ES-I3 (cell line): ENCODE results near the gene ACP6.
"Not testable (repeated sequence)": the region's sequence is repeated elsewhere in the genome, so short reads cannot be mapped to it uniquely, and the experiment has no call there.

ENCODE experiments used
- H3K36me3 ChIP-seq: 2 replicates; pipeline ENCODE4 v1.6.1; 2013; ENCODE audit warnings: mild to moderate bottlenecking, low read length, control low read depth, moderate library complexity; ENCODE audit not compliant: insufficient read depth
- H3K4me1 ChIP-seq: 2 replicates; pipeline ENCODE4 v1.6.1; 2013; ENCODE audit warnings: mild to moderate bottlenecking, control low read depth, low read length; ENCODE audit not compliant: insufficient read depth
- H3K9ac ChIP-seq: 2 replicates; pipeline ENCODE4 v1.6.1; 2013; ENCODE audit warnings: low read depth, mild to moderate bottlenecking, low read length, moderate library complexity
- H3K9me3 ChIP-seq: 2 replicates; pipeline ENCODE4 v1.6.1; 2013; ENCODE audit warnings: mild to moderate bottlenecking, low read length, moderate library complexity; ENCODE audit not compliant: control insufficient read depth, insufficient read depth

Gene ACP6

DNA sequence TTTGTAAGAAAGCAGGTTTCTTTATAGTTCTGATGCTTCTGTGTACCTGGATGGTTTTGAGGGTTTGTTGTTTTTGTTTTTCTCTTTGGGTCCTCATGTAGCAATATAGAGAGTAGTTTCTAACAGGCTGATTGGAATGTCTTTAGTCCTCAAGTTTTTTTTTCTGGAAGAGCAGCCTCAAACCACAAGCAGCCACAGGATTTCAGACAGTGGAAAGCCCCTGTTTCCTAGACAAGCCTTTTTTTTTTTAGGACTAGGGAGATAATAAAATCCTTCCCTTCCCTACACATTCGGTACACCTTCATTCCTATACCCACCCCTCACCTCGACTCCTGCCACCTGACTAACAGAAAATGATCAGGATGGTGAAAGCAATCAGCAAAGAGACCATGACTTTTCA is 47.6 kb downstream of the ACP6 start:
- Histone ChIP-seq H3K36me3 (peaks cover 30% of the 10 kb centered on the region), H3K9me3 (no peaks in the 10 kb centered on the region), H3K4me1 (no peaks in the 10 kb centered on the region), H3K9ac (no peak overlapping the region)

DNA sequence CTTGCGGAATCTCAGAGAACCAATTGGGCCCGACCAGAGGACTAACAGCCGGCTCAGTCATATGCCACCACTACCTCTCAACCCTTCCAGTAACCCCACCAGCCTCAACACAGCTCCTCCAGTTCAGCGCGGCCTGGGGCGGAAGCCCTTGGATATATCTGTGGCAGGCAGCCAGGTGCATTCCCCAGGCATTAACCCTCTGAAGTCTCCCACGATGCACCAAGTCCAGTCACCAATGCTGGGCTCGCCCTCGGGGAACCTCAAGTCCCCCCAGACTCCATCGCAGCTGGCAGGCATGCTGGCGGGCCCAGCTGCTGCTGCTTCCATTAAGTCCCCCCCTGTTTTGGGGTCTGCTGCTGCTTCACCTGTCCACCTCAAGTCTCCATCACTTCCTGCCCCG is 49.8 kb downstream of the ACP6 start:
- H3K9ac ChIP-seq = no peak overlapping the region
- H3K4me1 ChIP-seq = no peaks in the 10 kb centered on the region
- no peaks in the 10 kb centered on the region for H3K9me3 ChIP-seq
- peaks cover 37% of the 10 kb centered on the region for H3K36me3 ChIP-seq

DNA sequence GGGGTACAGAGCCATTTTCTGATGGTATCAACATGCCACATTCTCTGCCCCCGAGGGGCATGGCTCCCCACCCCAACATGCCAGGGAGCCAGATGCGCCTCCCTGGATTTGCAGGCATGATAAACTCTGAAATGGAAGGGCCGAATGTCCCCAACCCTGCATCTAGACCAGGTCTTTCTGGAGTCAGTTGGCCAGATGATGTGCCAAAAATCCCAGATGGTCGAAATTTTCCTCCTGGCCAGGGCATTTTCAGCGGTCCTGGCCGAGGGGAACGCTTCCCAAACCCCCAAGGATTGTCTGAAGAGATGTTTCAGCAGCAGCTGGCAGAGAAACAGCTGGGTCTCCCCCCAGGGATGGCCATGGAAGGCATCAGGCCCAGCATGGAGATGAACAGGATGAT is 50.6 kb downstream of the ACP6 start:
- no peaks in the 10 kb centered on the region for H3K9me3 ChIP-seq
- H3K9ac ChIP-seq = no peak overlapping the region
- H3K4me1 ChIP-seq = no peaks in the 10 kb centered on the region
- H3K36me3 ChIP-seq = peaks cover 37% of the 10 kb centered on the region

DNA sequence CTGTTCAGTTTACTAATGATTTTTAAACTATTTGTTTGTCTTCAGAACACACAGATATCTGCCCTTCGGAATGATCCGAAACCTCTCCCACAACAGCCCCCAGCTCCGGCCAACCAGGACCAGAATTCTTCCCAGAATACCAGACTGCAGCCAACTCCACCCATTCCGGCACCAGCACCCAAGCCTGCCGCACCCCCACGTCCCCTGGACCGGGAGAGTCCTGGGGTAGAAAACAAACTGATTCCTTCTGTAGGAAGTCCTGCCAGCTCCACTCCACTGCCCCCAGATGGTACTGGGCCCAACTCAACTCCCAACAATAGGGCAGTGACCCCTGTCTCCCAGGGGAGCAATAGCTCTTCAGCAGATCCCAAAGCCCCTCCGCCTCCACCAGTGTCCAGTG is 51.6 kb downstream of the ACP6 start:
- no peak overlapping the region for H3K9ac ChIP-seq
- peaks cover 37% of the 10 kb centered on the region for H3K36me3 ChIP-seq
- no peaks in the 10 kb centered on the region for H3K9me3 ChIP-seq
- no peaks in the 10 kb centered on the region for H3K4me1 ChIP-seq

DNA sequence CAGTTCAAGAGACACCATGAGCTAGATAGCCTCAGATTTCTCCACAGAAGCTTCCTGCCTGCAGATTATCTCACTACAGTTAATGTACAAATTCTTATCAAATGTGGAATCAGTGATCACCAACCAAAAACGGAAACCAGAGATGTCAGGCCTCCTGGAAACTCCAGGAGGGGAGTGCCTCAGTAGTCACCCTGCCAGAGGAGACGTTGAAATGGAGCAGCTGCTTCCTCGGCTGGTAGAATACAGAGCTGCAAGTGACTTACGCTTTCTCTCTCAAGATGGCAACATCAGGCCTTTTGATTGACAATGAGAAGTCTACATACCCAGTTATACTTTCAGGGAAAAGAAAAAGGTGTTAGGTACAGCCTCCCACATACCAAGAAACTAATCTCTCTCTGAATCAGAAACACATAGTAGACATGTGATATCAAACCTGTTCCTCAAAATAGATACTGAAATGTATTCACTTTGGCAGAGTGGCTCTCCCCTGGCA is 52.2 kb downstream of the ACP6 start:
- H3K36me3 ChIP-seq = peaks cover 38% of the 10 kb centered on the region
- H3K9ac ChIP-seq = no peak overlapping the region
- no peaks in the 10 kb centered on the region for H3K4me1 ChIP-seq
- no peaks in the 10 kb centered on the region for H3K9me3 ChIP-seq

DNA sequence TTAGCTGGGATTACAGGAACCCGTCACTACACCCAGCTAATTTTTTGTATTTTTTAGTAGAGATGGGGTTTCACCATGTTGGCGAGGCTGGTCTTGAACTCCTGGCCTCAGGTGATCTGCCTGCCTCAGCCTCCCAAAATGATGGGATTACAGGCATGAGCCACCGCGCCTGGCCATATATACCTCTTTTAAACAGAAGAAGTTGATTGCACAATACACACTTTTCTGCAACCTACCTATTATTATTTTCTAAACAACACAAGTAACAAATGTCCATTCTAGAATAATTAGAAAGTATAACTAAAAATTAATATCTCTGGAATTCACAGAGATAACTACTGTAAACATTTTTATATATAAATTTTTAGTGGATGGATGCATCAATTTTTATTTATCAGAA is 55.4 kb downstream of the ACP6 start:
- H3K36me3 ChIP-seq = peaks cover 23% of the 10 kb centered on the region
- H3K4me1 ChIP-seq = peaks cover 12% of the 10 kb centered on the region
- not testable (repeated sequence) for H3K9ac ChIP-seq, H3K9me3 ChIP-seq

DNA sequence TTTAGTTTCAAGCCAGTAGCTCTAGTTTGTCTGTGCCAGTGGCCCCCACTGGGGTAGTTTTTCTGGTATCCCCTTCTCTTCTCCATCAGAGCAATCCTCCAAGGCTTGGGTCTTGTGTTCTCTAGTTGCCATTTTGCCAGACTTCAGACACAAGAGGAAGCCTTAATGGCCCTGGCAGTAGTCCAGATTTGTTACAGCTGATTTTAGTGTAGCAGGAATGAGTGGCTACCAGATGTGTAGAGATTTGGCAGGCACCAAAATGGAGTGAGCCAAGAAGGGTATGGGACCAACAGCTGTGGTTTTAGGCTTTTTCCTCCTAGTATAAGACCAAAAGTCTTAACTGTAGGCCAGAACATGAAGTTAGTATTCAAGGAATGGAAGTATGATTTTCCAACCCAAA is 56.8 kb downstream of the ACP6 start:
- Histone ChIP-seq H3K4me1 (peaks cover 12% of the 10 kb centered on the region), H3K9me3 (no peaks in the 10 kb centered on the region), H3K9ac (no peak overlapping the region), H3K36me3 (peaks cover 13% of the 10 kb centered on the region)

DNA sequence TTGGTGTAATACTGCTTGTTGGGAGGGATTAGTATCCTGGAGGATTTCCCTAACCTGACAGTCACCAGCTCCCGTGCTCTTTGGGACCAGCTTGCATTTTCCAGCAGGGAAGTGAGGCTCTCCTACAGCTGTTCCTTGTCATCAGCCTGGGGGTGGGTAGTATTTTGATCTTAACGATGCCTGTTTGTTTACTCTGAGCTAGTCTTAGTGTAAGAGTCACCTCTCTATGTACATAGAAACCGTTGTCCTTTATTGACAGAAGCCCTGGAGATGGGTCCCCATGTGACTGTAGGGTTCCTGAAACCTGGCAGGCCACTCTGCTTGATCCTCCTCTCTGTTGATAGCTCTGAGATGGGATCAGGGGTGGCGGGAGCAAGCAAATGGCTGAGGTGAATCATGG is 58.0 kb downstream of the ACP6 start:
- Histone ChIP-seq H3K9ac (no peak overlapping the region), H3K36me3 (peaks cover 13% of the 10 kb centered on the region), H3K4me1 (peaks cover 12% of the 10 kb centered on the region), H3K9me3 (no peaks in the 10 kb centered on the region)

DNA sequence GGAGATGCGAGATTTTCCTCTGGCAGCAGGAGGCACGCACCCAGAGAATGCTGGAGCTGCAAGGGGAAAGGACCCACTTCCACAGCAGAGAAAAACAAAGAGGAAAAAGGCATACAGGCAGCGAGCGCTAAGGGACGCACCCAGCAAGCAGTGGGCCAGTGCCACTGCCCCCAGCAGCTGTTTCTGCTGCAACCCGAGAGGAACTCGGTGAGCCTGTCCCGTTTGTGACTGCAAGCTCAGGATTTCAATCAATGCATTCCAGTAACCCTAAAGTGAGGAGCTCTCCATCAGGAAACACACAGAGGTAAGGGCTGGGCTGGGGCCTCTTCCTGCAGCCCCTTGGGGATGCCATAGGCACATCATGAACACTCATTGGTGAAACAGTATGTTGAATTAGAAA is 58.7 kb downstream of the ACP6 start:
- Histone ChIP-seq H3K4me1 (peaks cover 12% of the 10 kb centered on the region), H3K9me3 (no peaks in the 10 kb centered on the region), H3K36me3 (peaks cover 11% of the 10 kb centered on the region), H3K9ac (no peak overlapping the region)

DNA sequence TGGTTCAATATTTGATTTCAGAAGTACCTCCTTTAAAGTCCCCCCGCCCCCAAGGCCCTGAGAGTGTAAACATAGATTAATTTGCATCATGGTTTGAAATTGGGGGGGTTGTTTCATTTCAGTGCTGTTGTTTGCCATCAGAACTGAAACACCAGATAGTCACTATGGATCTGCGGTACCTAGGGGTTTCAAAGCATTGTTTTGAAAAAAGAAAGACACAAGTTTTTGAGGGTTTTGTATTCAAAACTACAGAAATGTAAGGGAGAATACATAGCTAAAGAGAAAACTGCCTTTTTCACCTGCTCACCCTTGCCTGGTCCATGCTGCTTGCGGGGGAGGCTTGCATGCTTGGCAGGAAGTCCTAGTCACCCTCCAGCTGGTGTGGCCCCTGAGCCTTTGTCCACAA is 59.3 kb downstream of the ACP6 start:
- peaks cover 12% of the 10 kb centered on the region for H3K4me1 ChIP-seq
- H3K36me3 ChIP-seq = peaks cover 11% of the 10 kb centered on the region
- H3K9me3 ChIP-seq = no peaks in the 10 kb centered on the region
- H3K9ac ChIP-seq = no peak overlapping the region

DNA sequence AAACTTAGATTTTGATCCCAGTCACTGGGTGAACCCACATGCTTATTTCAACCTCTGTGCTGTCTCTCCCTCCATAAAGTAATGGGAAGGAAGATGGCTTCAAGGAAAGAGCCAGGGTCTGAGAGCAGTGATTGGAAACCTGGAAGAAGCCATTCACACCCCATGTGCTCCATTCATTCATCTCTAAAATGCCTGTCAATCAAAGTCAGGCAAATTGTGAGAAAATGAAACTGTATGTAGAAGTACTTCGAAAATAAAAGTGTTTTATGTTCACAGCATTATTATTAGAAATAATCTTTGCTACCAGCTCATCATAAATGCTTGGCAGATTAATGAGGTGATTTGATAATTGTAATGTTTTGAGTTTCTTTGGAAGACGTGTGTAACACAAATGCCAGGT is 61.0 kb downstream of the ACP6 start:
- Histone ChIP-seq H3K36me3 (peaks cover 11% of the 10 kb centered on the region), H3K9ac (no peak overlapping the region), H3K9me3 (no peaks in the 10 kb centered on the region), H3K4me1 (peaks cover 12% of the 10 kb centered on the region)

DNA sequence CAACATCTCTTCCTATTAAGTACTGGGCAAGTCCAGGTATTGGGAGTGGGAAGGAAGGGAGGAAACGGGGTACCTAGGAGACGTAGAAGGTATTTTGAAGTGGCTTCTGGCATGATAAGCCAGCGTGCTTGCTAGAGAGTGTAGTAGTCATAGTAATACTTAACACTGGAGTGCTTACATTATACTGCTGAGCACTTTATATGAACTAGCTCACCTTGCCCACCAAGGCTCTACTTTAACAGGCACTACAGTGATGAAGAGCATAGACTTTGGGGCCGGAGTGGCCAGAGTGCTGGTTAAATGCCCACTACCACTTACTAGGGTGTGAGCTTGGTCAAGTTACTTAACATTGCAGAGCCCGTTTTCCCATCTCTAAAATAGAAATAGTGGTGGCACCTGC is 61.7 kb downstream of the ACP6 start:
- Histone ChIP-seq H3K9ac (no peak overlapping the region), H3K36me3 (peaks cover 11% of the 10 kb centered on the region), H3K4me1 (peaks cover 12% of the 10 kb centered on the region), H3K9me3 (no peaks in the 10 kb centered on the region)

DNA sequence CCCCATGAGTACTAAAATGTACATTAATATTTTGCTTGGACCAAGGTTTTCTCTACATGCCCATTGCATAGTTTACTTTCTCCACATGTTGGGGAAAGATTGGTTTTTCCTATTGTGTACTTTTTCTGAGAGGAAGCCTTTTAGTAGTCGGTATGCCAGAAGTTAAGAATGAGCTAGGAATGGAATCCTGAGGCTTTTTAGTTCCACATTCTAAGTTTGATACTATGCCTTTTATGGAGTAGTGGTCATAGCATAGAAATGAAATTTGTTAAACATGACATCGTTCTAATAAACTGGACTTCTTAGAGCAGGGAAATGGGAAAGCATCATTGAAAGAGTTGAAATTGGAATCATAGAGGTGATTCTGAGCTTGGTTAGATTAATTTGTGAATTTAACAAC is 64.7 kb downstream of the ACP6 start:
- no peaks in the 10 kb centered on the region for H3K9me3 ChIP-seq
- peaks cover 4% of the 10 kb centered on the region for H3K4me1 ChIP-seq
- H3K36me3 ChIP-seq = peaks cover 4% of the 10 kb centered on the region
- no peak overlapping the region for H3K9ac ChIP-seq

DNA sequence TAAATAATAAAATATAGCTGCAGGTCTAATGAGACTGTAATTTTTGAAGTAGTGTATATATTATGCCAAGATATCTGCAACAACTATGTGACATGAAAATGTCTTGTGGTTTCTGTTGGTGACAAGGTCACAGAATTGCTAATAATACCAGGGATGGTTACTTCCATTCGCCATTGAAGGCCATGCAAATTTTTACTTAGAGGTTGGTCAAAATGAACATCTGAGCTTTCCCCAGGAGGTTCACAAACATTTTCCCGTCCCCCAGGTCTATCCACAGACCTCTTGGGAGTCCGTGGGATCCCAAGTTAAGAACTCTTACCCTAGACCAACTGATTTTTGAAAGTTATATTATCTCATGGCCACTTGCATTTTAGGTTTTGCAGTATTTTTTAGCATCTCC is 66.3 kb downstream of the ACP6 start:
- Histone ChIP-seq H3K4me1 (no peaks in the 10 kb centered on the region), H3K36me3 (peaks cover 4% of the 10 kb centered on the region), H3K9me3 (no peaks in the 10 kb centered on the region), H3K9ac (no peak overlapping the region)

DNA sequence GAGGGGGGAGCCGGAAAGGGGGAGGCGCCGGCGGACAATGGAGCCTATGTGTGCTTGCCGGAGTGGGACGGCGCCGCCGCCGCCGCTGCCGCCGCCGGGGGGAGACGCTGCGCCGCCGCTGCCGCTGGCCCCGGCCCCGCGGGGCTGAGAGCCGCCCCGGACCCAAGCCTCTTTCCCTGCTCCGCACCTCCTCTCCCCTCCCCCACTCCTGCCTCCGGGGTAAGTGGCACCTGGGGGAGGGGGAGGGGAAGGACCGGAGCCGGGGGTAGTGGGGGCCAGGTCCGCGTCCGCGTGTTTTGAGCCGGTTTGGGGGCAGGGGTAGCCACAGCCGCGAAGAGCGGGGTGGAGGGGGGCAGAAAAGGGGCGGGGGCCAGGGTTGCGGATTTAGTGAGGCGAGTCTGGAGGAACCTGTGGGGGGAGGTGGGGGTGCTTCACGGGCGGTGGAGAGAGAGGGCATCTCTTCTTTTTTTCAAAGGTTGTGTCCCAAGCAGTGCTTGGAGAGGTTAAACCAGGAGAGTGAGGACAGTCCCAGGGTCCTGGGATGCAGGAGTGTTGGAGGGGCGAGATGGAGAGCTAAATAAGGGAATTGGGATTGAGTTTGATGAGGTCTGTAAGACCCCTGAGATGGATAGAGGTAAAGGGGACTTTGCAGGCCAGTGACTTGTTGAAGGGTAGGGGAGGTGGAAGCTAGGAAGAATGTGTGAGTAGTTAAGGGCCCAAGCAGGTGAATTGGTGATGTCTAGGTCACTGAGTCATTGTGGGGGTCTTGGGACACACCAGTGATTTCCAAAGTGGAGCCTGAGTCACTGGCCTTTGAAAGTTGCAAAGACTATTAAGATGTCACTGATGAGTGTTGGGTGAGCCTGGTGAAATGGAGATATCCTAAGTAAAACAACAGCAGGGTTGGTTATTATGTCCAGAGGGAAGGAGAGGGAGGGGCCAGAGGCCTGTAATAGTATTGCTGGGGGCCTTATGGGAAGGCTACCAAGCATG is 69.9 kb downstream of the ACP6 start:
- no peaks in the 10 kb centered on the region; the same call in 1 of the 2 replicates for H3K36me3 ChIP-seq
- peaks cover 18% of the 10 kb centered on the region for H3K4me1 ChIP-seq

More for the DNA sequence above, 69.9 kb downstream of the ACP6 start:
- H3K9me3 ChIP-seq = no peaks in the 10 kb centered on the region
- H3K9ac ChIP-seq = peak overlapping the region; percentile 67
